GM12801 (cell line): ENCODE results near the gene IFI6.

Experiments used
- CTCF ChIP-seq: IDR thresholded peaks from one replicate; pipeline ENCODE4 v1.5.1; 2011; ENCODE audit warnings: control low read depth; ENCODE audit not compliant: insufficient read length; ENCODE audit errors: extremely low read depth

IFI6 gene

DNA sequence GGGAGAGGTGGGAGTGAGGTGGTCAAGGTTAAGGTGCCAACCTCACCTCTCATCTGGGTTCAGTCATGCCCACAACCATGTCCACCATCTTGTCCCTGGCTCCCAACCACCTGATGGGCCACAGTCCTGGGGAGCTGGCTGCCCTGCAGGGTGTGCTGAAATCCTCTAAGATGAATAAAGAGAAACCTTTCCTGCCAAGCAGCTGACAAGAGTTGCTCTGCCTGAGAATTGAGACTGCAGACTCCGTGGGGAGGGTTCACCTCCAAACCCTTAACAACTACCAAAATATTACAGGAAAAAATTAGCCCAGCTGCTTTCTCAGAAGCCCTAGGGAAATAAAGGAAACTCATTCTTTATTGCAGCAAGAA is 21.8 kb downstream of the IFI6 start:
- no peak for TF ChIP-seq CTCF

GRCh38 chr1:27649306-27649635 is 22.7 kb downstream of the IFI6 start:
- TF ChIP-seq CTCF = no peak

GRCh38 chr1:27648602-27649305 is 23.2 kb downstream of the IFI6 start:
- no peak for TF ChIP-seq CTCF

- TF ChIP-seq CTCF = no peak
These were observed 24.7 kb downstream of the IFI6 start for GRCh38 chr1:27647328-27647727.

DNA sequence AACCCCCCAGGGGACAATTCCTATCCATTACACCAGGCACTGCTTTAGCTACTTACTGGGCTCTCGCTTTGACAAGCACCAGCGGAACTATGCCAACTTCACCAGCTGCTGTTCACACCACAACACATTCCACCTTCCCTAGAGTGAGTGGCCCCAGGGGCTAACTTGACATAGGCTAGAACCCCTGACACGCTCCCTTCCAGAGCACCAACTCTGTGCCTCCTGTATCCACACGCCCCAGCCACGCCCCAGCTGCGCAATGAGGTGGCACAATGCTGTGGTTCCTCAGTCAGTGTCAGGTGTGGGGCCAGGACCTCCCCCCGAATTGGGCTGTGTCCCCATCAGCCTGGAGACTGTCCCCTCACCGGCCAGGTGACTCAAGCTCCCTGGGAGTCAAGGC is 25.3 kb downstream of the IFI6 start:
- TF ChIP-seq CTCF = no peak

GRCh38 chr1:27645071-27645415 is 26.9 kb downstream of the IFI6 start:
- no peak for TF ChIP-seq CTCF

GRCh38 chr1:27644369-27645070 is 27.5 kb downstream of the IFI6 start:
- TF ChIP-seq CTCF = no peak
